Chondrocyte (in vitro differentiated cells): ENCODE measurements around the gene CALN1. TPM values are rescaled to one million over a fixed set of nuclear protein-coding genes. Genes with fewer than 3 reads are reported as not detected.
A peak's percentile ranks its signal among the peaks of the same experiment; 100 is the strongest.

ENCODE experiments used
- DNase-seq: peaks from one replicate; pipeline ENCODE4 v3.0.0; 2021; ENCODE audit warnings: mixed read lengths, low spot score
- H3K27ac Mint-ChIP-seq: one replicate; pipeline ENCODE4 v1.8.0; 2021; ENCODE audit warnings: mild to moderate bottlenecking, moderate library complexity, mixed read lengths; ENCODE audit not compliant: unreplicated experiment
- H3K27me3 Mint-ChIP-seq: 2 replicates; pipeline ENCODE4 v1.8.0; 2021; ENCODE audit warnings: low read depth, mixed read lengths
- H3K36me3 Mint-ChIP-seq: 2 replicates; pipeline ENCODE4 v1.8.0; 2021; ENCODE audit warnings: low read depth, mixed read lengths
- H3K4me1 Mint-ChIP-seq: 2 replicates; pipeline ENCODE4 v1.8.0; 2021; ENCODE audit warnings: low read depth, mild to moderate bottlenecking, mixed read lengths
- H3K4me3 Mint-ChIP-seq: one replicate; pipeline ENCODE4 v1.8.0; 2021; ENCODE audit warnings: mild to moderate bottlenecking, moderate library complexity, mixed read lengths; ENCODE audit not compliant: unreplicated experiment
- H3K9me3 Mint-ChIP-seq: 2 replicates; pipeline ENCODE4 v1.8.0; 2021; ENCODE audit warnings: low read depth, mixed read lengths
- CTCF ChIP-seq: fragments of 200-600 bp; sonication (generic); IDR thresholded peaks from 2 replicates; pipeline ENCODE4 v1.5.0; 2021; ENCODE audit warnings: antibody characterized with exemption, mild to moderate bottlenecking, moderate library complexity
- total RNA-seq: library from RNA; stranded (reverse); gene quantifications from 3 replicates; pipeline ENCODE4 v1.2.1, GENCODE V29; 2021

Gene CALN1
- total RNA-seq, 1 donor from 2014 or later, result not detected

GRCh38 chr7:72334066-72334465, 78.1 kb downstream of the CALN1 start:
- H3K27ac Mint-ChIP-seq, result no peak overlapping the region
- H3K9me3 Mint-ChIP-seq, result peaks cover 16% of the 10 kb centered on the region
- H3K4me3 Mint-ChIP-seq, result no peak overlapping the region
- DNase-seq, result no peak
- peaks cover 58% of the 10 kb centered on the region for H3K27me3 Mint-ChIP-seq
- H3K4me1 Mint-ChIP-seq, result peaks cover 6% of the 10 kb centered on the region
- TF ChIP-seq CTCF, result peak; percentile 25
- no peaks in the 10 kb centered on the region for H3K36me3 Mint-ChIP-seq

- Mint-ChIP-seq H3K36me3 (no peaks in the 10 kb centered on the region), H3K27ac (no peak overlapping the region), H3K4me3 (no peak overlapping the region), H3K27me3 (peaks cover 7% of the 10 kb centered on the region), H3K9me3 (peaks cover under 1% of the 10 kb centered on the region), H3K4me1 (no peaks in the 10 kb centered on the region)
- no peak for TF ChIP-seq CTCF
- DNase-seq, result no peak
These were observed 85.3 kb downstream of the CALN1 start for GRCh38 chr7:72326811-72327210.

GRCh38 chr7:72326365-72326764, 85.8 kb downstream of the CALN1 start:
- DNase-seq, result no peak
- Mint-ChIP-seq H3K4me1 (no peaks in the 10 kb centered on the region), H3K27ac (no peak overlapping the region), H3K27me3 (peaks cover 7% of the 10 kb centered on the region), H3K36me3 (no peaks in the 10 kb centered on the region), H3K4me3 (no peak overlapping the region), H3K9me3 (no peaks in the 10 kb centered on the region)
- TF ChIP-seq CTCF, result no peak

- Mint-ChIP-seq H3K27ac (no peak overlapping the region), H3K27me3 (peaks cover 4% of the 10 kb centered on the region)
- no peak for DNase-seq
These were observed 86.6 kb downstream of the CALN1 start for GRCh38 chr7:72325561-72325960.

GRCh38 chr7:72321637-72322036, 90.5 kb downstream of the CALN1 start:
- H3K27me3 Mint-ChIP-seq, result peaks cover 17% of the 10 kb centered on the region
- no peaks in the 10 kb centered on the region for H3K36me3 Mint-ChIP-seq
- H3K27ac Mint-ChIP-seq, result no peak overlapping the region
- TF ChIP-seq CTCF, result no peak
- H3K4me1 Mint-ChIP-seq, result no peaks in the 10 kb centered on the region
- peaks cover 5% of the 10 kb centered on the region for H3K9me3 Mint-ChIP-seq
- H3K4me3 Mint-ChIP-seq, result no peak overlapping the region
- DNase-seq, result no peak

More at GRCh38 chr7:72325561-72325960, 86.6 kb downstream of the CALN1 start:
- Mint-ChIP-seq H3K9me3 (no peaks in the 10 kb centered on the region), H3K4me1 (no peaks in the 10 kb centered on the region), H3K36me3 (no peaks in the 10 kb centered on the region), H3K4me3 (no peak overlapping the region)
- no peak for TF ChIP-seq CTCF
